OCI-M1 (cell line): ENCODE results near the gene ZFYVE19.
A peak's percentile ranks its signal among the peaks of the same experiment; 100 is the strongest.

Experiments
- DNase-seq: peaks from one replicate; lab custom pipeline; 2025; lab: John Stamatoyannopoulos, UW

The ZFYVE19 gene, protein sequence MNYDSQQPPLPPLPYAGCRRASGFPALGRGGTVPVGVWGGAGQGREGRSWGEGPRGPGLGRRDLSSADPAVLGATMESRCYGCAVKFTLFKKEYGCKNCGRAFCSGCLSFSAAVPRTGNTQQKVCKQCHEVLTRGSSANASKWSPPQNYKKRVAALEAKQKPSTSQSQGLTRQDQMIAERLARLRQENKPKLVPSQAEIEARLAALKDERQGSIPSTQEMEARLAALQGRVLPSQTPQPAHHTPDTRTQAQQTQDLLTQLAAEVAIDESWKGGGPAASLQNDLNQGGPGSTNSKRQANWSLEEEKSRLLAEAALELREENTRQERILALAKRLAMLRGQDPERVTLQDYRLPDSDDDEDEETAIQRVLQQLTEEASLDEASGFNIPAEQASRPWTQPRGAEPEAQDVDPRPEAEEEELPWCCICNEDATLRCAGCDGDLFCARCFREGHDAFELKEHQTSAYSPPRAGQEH

DNA sequence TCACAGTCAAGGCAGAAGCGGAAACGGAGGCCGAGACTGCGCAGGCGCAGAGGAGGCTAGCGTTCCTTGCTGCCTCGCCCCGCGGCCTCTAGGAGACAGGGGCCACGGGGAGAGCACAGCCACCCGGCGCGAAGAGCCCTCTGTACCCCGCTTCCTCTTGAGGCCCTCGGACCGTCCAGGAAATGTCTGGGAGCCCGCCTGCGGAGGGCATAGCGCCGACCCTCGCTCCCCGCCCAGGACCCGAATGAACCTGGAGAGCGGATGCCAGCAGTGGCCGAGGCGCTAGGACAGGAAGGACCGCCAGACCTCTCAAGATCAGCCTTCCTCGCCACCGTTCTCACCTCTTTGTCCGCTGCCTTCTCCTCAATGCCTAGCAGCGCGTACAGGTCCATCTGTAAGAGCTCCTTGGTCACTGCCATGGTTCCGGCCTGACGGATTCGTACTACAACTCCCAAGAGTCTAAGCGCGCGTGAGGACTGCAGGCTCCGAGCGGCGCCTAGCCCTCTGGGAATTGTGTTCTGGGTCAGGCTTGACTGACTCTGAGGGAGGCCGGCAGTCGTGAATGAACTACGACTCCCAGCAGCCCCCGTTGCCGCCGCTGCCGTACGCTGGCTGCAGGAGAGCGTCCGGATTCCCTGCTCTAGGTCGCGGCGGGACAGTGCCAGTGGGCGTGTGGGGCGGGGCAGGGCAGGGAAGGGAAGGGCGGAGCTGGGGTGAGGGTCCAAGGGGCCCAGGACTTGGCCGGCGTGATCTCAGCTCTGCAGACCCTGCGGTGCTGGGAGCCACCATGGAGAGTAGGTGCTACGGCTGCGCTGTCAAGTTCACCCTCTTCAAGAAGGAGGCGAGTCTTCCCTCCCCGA is at the start of gene ZFYVE19, which contains the start of gene DNAJC17:
ZFYVE19 (plus strand) TSS at position 62 of the 860 bp plus-strand sequence; CDS start at position 563, 501 bp downstream.
DNAJC17 (minus strand) TSS at position 446 of the 860 bp plus-strand sequence; CDS start at position 419, 27 bp downstream.
- DNase-seq: peak; percentile 98

DNA sequence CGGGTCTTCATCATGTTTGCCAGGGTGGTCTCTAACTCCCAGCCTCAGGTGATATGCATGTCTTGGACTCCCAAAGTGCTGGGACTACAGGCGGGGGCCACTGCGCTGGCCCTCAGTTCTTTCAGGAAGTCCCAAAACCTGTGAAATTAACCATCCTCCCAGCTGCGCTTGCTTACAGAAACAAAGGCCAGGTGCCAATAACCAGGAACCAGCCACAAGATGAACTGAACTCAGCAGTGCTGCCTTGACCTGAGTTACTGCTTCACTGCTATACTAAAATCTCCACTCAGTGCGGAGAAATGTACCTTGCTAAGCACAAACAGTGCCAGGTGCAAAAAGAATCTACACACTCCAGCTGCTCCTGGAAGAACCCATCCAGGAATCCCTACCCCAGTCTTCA is 46.9 kb upstream of the ZFYVE19 start:
- DNase-seq: no peak

DNA sequence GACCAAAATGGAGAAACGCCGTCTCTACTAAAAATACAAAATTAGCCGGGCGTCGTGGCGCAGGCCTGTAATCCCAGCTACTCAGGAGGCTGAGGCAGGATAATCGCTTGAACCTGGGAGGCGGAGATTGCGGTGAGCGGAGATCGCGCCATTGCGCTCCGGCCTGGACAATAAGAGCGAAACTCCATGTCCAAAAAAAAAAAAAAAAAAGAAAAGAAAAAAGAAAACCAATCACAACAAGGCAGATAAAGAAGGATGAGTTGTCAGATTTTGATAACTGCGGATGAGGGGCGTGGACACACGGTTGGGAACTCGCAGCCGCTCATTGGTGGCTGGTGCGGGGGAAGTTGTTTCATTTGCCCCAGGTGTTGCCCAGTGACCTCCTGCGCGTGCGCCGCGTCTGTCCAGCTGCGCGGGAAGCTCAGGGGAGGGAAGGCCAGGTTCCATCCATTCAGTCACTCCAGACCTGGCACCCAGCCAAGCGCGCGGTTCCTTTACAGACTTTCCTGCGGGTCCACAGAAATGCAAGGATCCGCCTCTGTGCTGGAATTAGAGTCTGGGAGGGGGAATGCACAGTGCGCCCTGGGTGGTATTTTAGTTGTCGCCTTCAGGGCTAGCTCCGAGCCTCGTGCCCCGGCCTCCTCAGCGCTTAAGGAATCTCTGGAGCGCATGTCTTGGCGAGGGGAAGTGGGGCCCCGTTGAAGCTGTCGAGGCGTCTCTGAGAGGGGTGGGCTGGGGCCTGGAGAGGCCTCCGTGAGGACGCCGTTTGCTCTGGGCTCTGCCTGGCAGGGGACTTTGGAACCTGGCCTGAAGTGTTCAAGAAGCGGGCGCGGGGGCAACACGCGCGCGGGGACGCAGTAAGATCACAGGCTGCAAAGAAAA is 43.7 kb upstream of the ZFYVE19 start:
- peak; percentile 69 for DNase-seq

DNA sequence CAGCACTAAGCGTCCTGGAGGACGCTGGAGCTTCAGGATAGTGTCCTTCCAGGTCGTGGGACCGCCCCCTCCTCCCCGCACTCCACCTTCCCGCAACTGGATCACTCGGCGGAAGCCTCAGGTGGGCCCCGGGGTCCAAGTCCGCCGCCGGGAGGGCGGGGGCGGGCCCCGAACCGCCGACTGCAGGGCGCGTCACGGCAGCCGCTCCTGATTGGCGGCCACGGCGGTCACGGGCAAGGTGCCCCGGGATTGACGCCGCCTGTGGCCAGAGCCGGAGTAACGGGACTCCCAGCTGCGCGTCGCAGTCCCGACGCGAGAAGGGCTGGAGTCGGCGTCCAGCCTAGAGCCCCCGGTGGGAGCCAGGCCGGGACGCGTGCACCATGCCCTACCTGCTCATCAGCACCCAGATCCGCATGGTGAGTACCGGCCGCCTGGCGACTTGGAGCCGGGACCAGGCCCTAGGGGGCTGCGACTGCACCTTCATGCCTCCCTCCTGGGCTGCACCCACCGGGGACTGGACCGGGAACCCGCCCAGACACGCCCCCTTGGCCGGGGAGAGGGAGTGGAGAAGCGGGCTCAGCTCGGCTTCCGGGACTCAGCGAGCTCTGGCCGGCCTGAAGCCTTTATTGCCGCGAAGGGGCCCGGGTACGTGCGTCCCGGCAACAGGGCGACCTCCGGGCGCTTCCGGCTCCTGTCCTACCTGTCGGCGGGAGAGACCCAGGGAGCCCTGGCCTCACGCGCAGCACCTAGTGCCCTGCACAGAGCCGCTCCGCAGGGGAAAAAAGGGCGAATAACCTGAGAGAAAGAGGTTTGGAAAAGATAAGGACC is 42.9 kb upstream of the ZFYVE19 start, which contains the start of gene GCHFR:
GCHFR (plus strand) TSS at position 268 of the 828 bp plus-strand sequence; CDS start at position 381, 113 bp downstream.
- DNase-seq: peak; percentile 91

DNA sequence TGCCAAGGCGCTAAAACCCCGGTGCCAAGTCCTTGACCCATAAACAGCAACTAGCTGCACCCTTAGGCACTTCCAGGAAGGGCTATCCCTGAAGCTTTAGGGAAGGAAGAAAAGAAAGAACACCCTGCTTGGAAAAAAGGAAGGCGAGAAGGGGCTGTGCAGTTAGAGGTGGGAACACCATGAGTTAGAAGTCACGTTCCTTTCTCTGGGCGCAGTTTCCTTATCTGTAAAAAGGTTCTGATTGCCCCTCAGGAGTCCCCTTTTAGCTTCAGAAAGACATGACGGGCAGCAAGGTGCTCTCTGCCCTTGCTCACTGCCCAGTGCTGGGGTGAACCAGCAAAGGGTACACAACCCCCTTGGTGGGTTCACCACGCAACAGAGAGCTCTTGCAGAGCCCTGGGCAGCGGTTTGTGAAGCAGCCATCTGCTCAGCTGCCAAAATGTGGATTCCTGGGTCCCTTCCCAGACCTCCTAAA is 42.2 kb upstream of the ZFYVE19 start:
- peak; percentile 74 for DNase-seq

DNA sequence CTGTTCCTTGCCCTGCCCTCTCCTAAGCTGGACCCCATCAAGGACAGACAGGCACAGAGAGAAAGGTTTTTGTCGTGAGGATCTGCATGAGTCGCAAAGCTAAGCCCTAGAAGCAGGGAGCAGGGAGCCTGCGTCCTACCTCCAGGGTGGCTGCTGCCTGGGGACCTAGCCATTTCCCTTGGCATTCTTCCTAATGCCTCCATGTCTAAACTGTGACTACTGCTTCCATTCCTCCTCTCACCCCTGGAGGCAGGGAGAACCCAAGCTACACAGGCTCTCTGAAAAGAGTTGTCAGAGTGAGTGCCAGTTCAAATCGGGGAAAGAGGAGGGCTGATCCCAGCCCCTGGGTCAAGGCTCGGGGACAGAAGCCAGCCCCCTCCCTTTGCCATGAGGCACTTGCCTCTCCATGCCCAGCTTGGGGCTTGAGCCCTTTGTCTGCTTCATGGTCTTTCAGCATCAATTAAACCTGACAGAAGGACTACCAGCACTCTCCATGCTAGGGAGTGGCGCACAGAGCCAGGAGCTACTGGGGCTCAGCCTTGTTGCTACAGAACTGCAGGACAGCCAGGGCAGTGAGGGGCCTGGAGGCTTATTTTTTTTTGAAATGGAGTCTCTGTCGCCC is 40.6 kb upstream of the ZFYVE19 start:
- no peak for DNase-seq

DNA sequence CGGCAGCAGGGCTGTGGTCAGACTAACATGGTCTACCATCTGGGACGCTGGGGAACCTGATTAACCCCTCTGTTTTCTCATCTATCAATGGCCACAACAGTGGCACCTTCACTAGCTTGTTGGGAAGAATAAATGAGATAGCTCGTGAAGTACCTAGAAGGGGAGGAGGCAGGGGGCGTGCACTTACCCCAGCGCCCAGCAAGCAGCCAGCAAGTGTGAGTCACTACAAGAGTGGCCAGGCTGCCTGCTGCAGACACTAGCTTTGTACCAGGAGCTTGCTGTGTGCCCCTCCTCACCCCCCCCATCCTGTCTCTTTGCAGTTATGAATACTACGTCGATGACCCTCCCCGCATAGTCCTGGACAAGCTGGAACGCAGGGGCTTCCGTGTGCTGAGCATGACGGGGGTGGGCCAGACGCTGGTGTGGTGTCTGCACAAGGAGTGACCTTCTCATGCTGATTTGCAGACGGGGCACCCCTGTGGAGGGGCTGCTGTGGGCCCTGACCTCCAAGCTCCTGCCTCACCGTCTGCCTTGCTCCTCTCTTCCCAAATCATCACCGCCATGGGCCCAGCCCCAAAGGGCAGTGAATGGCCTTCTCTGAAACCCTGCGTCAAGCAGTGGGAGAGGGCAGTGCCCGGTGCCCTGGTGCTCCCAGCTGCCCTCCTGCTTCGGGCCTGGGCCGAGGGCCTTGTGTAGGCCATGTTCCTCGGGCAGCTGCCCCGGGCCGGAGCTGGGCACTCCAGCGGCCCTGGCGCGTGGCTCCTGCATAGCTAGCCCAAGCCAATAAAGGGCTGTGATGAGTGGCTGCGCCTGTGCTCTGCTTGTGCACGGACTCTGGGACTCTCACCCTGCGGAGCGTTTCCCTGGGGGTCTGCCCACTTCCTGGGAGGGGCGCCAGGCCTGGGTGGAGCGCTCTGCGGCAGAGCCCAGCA is 39.7 kb upstream of the ZFYVE19 start:
- DNase-seq: no peak

DNA sequence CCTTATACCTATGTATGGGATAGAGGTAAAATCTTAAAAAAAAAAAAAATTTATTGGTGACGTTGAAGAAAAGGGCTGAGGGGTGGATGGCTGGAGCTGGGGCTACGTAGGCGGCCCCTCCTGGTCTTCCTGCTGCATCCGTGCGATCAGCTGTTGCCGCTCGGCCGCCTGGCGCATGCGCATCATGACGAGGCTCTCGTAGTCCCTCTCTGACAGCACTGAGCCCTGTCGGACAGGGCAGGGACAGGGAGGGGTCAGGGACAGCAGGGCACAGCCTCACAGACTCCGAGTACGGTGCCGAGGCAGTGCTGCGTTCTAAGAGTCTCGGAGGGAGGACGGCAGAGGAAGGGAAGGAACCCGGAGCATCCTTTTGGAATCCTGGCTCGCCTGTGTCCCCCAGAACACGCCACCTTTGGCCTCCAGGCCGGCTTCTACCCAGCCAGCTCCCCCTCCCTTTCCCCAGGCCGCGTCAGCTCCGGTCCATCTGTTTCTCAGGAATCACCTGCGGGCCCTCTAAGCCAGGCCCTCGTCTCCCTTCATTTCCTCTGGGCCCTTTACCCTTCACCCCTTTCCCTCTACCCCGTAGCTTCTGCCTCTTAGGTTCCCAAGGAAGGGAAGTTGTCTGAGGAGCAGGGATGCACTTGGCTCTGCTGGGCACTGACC is 38.9 kb upstream of the ZFYVE19 start:
- no peak for DNase-seq

DNA sequence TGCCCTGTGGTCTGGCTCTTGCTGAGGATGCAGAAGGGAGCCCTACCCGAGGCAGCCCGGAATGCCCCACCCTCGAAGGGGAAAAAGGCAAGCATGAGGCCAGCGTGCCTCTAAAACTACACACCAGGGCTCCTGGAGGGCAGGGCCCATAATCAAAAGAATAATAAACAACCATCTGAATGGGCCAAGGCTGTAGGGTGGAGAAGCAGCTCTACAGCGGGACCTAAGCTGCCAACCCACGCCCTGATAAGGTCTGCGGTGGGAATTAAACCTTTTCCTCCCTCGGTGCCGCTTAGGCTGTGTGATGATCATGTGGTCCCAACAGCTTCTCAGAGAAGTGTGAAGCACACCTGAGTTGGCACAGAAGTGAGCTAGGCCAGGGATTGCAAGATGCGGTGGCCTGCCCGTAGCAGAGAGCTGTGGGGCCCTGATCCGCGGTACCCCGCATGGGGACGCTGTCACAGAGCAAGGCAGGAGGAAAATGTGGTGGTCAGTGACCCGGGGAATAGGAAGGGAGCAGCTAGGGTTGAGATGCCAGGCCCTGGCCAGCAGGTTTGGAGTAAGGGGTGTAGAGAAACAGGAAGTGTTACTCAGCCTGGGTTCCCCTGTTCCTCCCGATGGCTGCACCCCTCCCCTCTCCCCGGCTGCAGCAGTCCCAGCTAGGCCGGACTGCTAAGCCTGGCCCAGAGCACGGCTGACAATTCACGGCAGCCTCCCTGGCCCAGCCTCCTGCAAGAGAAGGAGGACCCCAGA is 38.2 kb upstream of the ZFYVE19 start:
- no peak for DNase-seq

DNA sequence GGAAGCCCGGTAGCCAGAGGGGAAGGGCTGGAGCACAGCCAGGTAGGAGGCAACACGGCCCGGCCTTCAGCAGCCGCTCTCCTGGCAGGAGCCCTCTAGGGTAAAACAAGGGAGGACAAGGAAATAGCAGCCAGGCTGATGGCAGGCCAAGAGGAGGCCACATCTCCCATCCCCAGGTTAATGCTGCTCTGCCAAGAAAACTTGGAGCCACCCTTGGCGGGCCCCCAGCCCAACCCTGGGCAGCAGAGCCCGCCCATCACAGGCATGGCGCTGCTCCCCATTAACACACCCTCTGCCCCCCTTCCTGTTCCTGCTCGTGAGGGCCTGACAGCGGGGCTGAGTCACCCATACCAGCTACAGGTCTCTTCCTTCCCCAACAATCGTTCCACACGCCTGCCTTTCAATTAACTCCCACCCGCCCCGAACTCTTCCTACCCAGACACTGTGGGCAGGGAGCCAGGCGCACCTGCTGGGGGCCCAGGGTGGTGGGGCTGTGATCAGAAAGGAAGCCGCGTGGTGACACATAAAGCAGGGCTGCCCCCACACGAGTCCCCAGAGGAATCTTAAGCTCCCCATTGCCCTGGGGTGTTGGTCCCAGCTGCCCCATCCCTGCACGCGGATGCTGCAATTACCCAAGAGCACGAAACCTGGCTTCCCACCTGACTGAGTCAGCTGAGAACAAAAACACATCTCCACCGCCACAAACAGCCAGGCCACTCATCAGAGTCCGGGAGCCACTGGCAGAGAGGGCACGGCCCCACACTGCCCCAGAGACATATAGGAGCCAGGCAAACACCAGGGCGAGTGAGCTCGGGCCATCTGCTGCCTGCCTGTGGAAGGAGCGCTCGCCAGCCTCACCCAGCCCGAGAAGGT is 37.4 kb upstream of the ZFYVE19 start, which contains the start of gene C15orf62:
C15orf62 (plus strand) TSS at position 707 of the 873 bp plus-strand sequence. CDS start 516 bp downstream, outside the sequence.
- DNase-seq: no peak

DNA sequence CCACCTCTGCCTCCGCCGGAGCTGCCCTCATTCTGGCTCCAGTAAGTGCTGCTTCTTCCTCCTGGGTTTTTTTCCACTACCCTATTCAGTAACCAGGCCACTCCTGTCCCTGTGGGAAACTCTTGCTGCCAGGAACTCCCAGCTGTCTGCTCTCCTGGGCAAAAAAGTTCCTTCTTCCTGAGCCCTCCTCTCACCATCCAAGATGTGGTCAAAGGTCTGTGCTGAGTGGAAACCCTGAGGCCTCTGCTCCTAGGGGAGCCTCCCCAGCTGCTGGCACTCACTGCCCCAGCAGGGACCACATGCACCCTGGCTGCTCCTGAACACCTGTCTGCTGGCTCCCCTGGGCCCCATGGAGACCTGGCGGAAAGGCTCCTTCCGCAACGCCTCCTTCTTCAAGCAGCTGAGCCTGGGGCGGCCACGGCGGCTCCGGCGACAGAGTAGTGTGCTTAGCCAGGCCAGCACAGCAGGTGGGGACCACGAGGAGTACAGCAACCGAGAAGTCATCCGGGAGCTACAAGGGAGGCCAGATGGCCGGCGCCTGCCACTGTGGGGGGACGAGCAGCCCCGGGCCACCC is 36.7 kb upstream of the ZFYVE19 start:
- DNase-seq: no peak

DNA sequence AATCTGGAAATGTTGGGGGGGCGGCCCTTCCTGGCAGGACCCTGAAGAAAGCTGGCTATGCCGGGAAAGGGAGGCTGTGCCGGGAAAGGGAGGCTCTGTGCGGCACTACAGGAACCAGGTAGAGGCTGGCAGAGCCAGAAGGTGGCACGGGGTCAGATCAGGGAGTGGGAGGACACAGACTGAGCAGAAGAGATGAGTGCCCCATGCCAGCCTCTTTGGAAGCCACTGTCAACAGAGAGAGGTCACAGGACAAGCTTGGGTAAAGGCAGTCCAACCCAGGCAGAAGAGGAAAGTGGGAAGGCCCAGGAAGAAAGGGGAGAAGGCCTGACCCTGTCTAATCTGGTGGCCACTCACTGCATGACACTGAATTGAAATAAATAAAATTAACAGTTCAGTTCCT is 35.6 kb upstream of the ZFYVE19 start:
- no peak for DNase-seq

DNA sequence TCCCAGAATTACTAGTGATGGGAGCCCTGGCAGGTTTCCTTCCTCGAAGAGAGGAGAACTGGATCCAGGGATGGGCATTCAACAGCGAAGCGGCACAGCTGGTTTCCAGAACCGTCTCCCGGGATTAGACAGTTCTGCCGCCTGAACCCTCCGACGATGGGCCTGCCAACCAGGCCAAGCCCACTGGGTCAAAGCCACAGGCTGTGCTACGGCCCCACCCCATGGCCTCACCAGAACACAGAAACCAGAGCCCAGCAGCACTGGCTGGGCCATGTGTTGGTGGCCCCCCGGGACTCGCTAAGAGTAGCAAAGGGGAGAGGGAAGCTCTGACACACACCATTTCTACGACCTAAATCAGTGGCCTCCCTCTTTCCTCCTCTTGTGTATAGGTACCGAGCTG is 34.9 kb upstream of the ZFYVE19 start:
- DNase-seq: no peak

DNA sequence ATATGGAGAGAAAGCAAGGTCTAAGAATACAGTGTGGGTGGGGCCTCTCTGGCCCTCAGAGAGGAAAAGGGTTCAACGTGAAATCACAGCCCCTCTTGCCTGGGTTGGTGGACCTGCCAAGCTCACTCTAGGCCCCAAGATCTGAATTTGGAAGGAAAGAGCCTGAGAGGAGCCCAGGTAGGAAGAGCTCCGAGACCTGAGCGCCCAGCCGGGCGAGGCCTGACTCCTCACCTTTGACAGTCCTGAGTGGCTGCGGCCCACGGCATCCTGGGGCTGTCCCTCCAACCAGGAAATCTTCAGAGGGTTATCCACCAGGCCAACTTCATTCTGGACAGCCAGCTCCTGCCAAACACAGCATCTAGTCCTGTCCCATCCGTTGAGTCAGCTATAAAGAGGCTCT is 33.4 kb upstream of the ZFYVE19 start:
- no peak for DNase-seq

DNA sequence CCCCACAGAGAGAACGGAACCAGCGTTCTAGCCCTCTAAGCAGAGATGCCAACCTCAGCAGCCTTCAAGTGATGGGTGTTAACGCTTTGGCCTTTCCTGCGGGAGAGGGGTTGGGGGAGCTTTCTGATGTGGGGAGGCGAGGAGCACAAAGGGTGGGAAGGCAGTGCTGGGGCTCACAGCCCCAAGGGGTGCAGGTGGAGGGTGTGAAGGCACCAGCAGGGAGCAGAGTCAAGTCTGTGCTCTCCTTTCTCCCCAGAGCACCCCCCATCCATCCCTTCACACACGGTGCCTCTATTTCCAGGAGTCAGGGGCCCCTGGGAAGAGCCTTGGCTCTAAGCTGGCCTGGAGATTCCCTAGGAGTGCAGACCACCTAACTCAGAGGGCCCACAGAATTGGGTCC is 33.0 kb upstream of the ZFYVE19 start:
- no peak for DNase-seq

DNA sequence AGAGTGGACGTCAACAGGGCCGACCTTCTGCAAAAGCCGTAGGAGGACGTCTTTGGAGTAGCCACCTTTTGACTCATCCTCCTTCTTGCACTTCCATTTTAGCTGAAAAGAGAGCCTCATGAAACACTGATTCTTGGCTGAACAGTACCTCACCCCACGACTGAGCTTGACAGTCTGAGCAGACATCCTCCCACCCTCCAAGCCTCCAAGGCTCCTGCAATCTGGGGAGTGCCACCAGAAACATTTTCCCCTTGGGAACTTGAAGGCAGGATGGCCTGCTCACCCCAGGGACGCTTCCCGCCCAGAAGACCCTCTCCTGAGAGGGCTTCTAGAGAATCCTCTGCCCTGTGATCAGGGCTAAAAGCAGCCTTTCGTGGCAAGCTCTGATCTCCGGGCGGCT is 31.9 kb upstream of the ZFYVE19 start:
- DNase-seq: no peak
